Measurements from ENCODE around the gene LRRC9.
A peak's percentile ranks its signal among the peaks of the same experiment; 100 is the strongest.
"Not testable (repeated sequence)": the region's sequence is repeated elsewhere in the genome, so short reads cannot be mapped to it uniquely, and the experiment has no call there.

LRRC9 gene

GRCh38 chr14:59959668-59960067, 39.7 kb downstream of the LRRC9 start:
- DNase-seq = no peak

- no peak for DNase-seq
These were observed 41.6 kb downstream of the LRRC9 start for GRCh38 chr14:59961518-59962062.

- DNase-seq = no peak
These were observed 44.5 kb downstream of the LRRC9 start for GRCh38 chr14:59964251-59965007.

GRCh38 chr14:59969319-59969718, 49.4 kb downstream of the LRRC9 start:
- no peak for DNase-seq

GRCh38 chr14:59981564-59981963, 61.6 kb downstream of the LRRC9 start:
- no peak for DNase-seq

- DNase-seq = no peak
These were observed 63.1 kb downstream of the LRRC9 start for GRCh38 chr14:59983048-59983447.

- no peak for DNase-seq
These were observed 66.7 kb downstream of the LRRC9 start for GRCh38 chr14:59986556-59987059.

GRCh38 chr14:59997449-59997848, 77.5 kb downstream of the LRRC9 start:
- DNase-seq = no peak

GRCh38 chr14:59997966-59998365, 78.0 kb downstream of the LRRC9 start:
- no peak for DNase-seq

- DNase-seq = no peak
These were observed 78.6 kb downstream of the LRRC9 start for GRCh38 chr14:59998564-59998963.

GRCh38 chr14:60002819-60003492, 83.0 kb downstream of the LRRC9 start:
- DNase-seq = no peak

- DNase-seq = no peak
These were observed 84.0 kb downstream of the LRRC9 start for GRCh38 chr14:60003991-60004390.

GRCh38 chr14:60008042-60008441, 88.1 kb downstream of the LRRC9 start:
- DNase-seq = no peak

GRCh38 chr14:60010263-60010662, 90.3 kb downstream of the LRRC9 start:
- DNase-seq = not testable (repeated sequence)

- DNase-seq = no peak
These were observed 94.5 kb downstream of the LRRC9 start for GRCh38 chr14:60014402-60014801.

GRCh38 chr14:60021619-60022018, 101.7 kb downstream of the LRRC9 start:
- DNase-seq = no peak

- DNase-seq = no peak
These were observed 105.6 kb downstream of the LRRC9 start for GRCh38 chr14:60025571-60025970.

GRCh38 chr14:60035177-60035576, 115.2 kb downstream of the LRRC9 start:
- DNase-seq = no peak

- not testable (repeated sequence) for DNase-seq
These were observed 128.0 kb downstream of the LRRC9 start for GRCh38 chr14:60047976-60048375.

GRCh38 chr14:60051721-60052221, 131.8 kb downstream of the LRRC9 start:
- DNase-seq = no peak

- no peak for DNase-seq
These were observed 138.1 kb downstream of the LRRC9 start for GRCh38 chr14:60058087-60058486.

GRCh38 chr14:60061371-60061770, 141.4 kb downstream of the LRRC9 start:
- no peak for DNase-seq

GRCh38 chr14:60064491-60065072, 144.6 kb downstream of the LRRC9 start:
- peak; percentile 16 for DNase-seq
